HCT116 (cell line): Measurements from ENCODE around the gene INPP1. TPM values are rescaled to one million over a fixed set of nuclear protein-coding genes. Genes with fewer than 3 reads are reported as not detected.

Experiments used
- ATAC-seq: fragments of 200-7000 bp; cut with Tn5 transposase; 2 replicates; pipeline ENCODE4 v1.9.1; 2020; ENCODE audit warnings: mild to moderate bottlenecking, moderate library complexity
- BruUV-seq: library from RNA; stranded (reverse); fragments of 400-500 nt; replicated peaks from 2 replicates; lab custom pipeline; 2021; lab: Mats Ljungman, UMichigan
- CTCF ChIA-PET: fragments of 300-600 bp; sonication (Branson Sonifier 250); formaldehyde crosslinking; loops from one replicate; lab custom pipeline; 2021; ENCODE audit warnings: antibody characterized with exemption; lab: Charles Lee
- POLR2A ChIA-PET: fragments of 300-600, 350-600 bp; sonication (Branson Sonifier 250); formaldehyde crosslinking; loops from one replicate; lab custom pipeline; 2021; ENCODE audit warnings: antibody characterized with exemption; lab: Charles Lee
- RAD21 ChIA-PET, 2 experiments: fragments of 300-600 bp; sonication (Branson Sonifier 250); formaldehyde crosslinking; loops; one replicate each; lab custom pipeline; 2023; ENCODE audit warnings: low total read pairs in 2 of 2; ENCODE audit not compliant: uncharacterized antibody in 2 of 2, unreplicated experiment in 2 of 2, low non-redundant PET in 1 of 2; lab: Charles Lee
- DNase-seq: peaks from one replicate; pipeline ENCODE4 v3.0.0-alpha.2; 2010; ENCODE audit warnings: low read depth, low spot score
- H2AFZ ChIP-seq: fragments of 200-600 bp; shearing (Covaris generic), sonication (generic); 2 replicates; pipeline ENCODE4 v1.6.1; 2017; ENCODE audit warnings: low read depth, mixed run types, mixed read lengths, antibody characterized with exemption, low read length; ENCODE audit not compliant: poor library complexity, severe bottlenecking
- H3K27ac ChIP-seq: 2 replicates; pipeline ENCODE4 v1.5.1; 2012; ENCODE audit warnings: low read depth, low read length
- H3K27me3 ChIP-seq: fragments of 200-600 bp; sonication (generic); 2 replicates; pipeline ENCODE4 v1.6.1; 2016; ENCODE audit warnings: mixed run types, low read length, mixed read lengths; ENCODE audit not compliant: insufficient read depth
- H3K36me3 ChIP-seq, 2 experiments: fragments of 200-500 bp in 1 of 2; fragments of 200-600 bp in 1 of 2; sonication (Bioruptor generic) in 1 of 2; sonication (generic) in 1 of 2; 2 replicates each; pipeline versions ENCODE4 v1.5.1 to v1.6.1; 2014 to 2016; ENCODE audit warnings: low read length in 2 of 2, inconsistent platforms in 1 of 2, mixed read lengths in 1 of 2, mixed run types in 1 of 2; ENCODE audit not compliant: insufficient read depth in 2 of 2, control insufficient read depth in 1 of 2
- H3K4me1 ChIP-seq, 2 experiments: fragments of 200-600 bp in 1 of 2; sonication (generic) in 1 of 2; 2 replicates each; pipeline versions ENCODE4 v1.5.1 to v1.6.1; 2012 to 2017; ENCODE audit warnings: low read length in 2 of 2, inconsistent platforms in 1 of 2, mild to moderate bottlenecking in 1 of 2, mixed read lengths in 1 of 2, mixed run types in 1 of 2, moderate library complexity in 1 of 2; ENCODE audit not compliant: insufficient read depth in 2 of 2, control insufficient read depth in 1 of 2
- H3K4me2 ChIP-seq: fragments of 200-600 bp; sonication (generic); 2 replicates; pipeline ENCODE4 v1.6.1; 2017; ENCODE audit warnings: mixed run types, low read length, mixed read lengths
- H3K4me3 ChIP-seq, 2 experiments: fragments of 200-600 bp in 1 of 2; sonication (generic) in 1 of 2; replicated peaks in 1 of 2; 2 replicates each; pipeline ENCODE4 v1.5.1; 2011 to 2016; ENCODE audit warnings: low read length in 2 of 2, control low read depth in 1 of 2, low read depth in 1 of 2, mild to moderate bottlenecking in 1 of 2, mixed read lengths in 1 of 2, mixed run types in 1 of 2
- H3K79me2 ChIP-seq: fragments of 200-600 bp; sonication (generic); 2 replicates; pipeline ENCODE4 v1.6.1; 2017; ENCODE audit warnings: mild to moderate bottlenecking, mixed run types, low read length, moderate library complexity, mixed read lengths; ENCODE audit not compliant: insufficient read depth
- H3K9ac ChIP-seq: fragments of 200-600 bp; sonication (generic); 2 replicates; pipeline ENCODE4 v1.6.1; 2016; ENCODE audit warnings: low read length, mixed read lengths
- H3K9me2 ChIP-seq: fragments of 200-600 bp; sonication (generic), shearing (Covaris generic); 2 replicates; pipeline ENCODE4 v1.6.1; 2017; ENCODE audit warnings: mixed run types, mild to moderate bottlenecking, moderate library complexity; ENCODE audit not compliant: insufficient read depth
- H3K9me3 ChIP-seq, 2 experiments: fragments of 200-500 bp in 1 of 2; fragments of 200-600 bp in 1 of 2; sonication (Bioruptor generic) in 1 of 2; sonication (generic) in 1 of 2; 2 replicates each; pipeline ENCODE4 v1.6.1; 2014 to 2017; ENCODE audit warnings: low read length in 2 of 2, mixed read lengths in 2 of 2, inconsistent platforms in 1 of 2, low read depth in 1 of 2, mild to moderate bottlenecking in 1 of 2, mixed run types in 1 of 2, moderate library complexity in 1 of 2; ENCODE audit not compliant: control insufficient read depth in 1 of 2, insufficient read depth in 1 of 2
- H4K20me1 ChIP-seq: fragments of 200-600 bp; sonication (generic), shearing (Covaris generic); 2 replicates; pipeline ENCODE4 v1.6.1; 2017; ENCODE audit warnings: mixed run types, mild to moderate bottlenecking, moderate library complexity; ENCODE audit not compliant: insufficient read depth
- ATF3 ChIP-seq: IDR thresholded peaks from 2 replicates; pipeline ENCODE4 v1.6.1; 2012
- CBX3 ChIP-seq: IDR thresholded peaks from 2 replicates; pipeline ENCODE4 v1.6.1; 2012; ENCODE audit warnings: low read depth
- CEBPB ChIP-seq: IDR thresholded peaks from 2 replicates; pipeline ENCODE4 v1.6.1; 2012; ENCODE audit warnings: low read depth
- CTCF ChIP-seq, 3 experiments: fragments of 200-600 bp in 1 of 3; sonication (generic) in 1 of 3; IDR thresholded peaks in 2 of 3; conservative IDR thresholded peaks in 1 of 3; 2 replicates each; pipeline ENCODE4 v1.5.1; 2012 to 2017; ENCODE audit warnings: low read depth in 2 of 3, low read length in 2 of 3, antibody characterized with exemption in 1 of 3, borderline replicate concordance in 1 of 3, control low read depth in 1 of 3, mild to moderate bottlenecking in 1 of 3, mixed read lengths in 1 of 3, mixed run types in 1 of 3, moderate library complexity in 1 of 3; ENCODE audit not compliant: insufficient read depth in 1 of 3
- EZH2phosphoT487 ChIP-seq: fragments of 200-600 bp; IDR thresholded peaks from 2 replicates; pipeline ENCODE4 v1.6.1; 2018; ENCODE audit warnings: antibody characterized with exemption, borderline replicate concordance
- FOSL1 ChIP-seq: IDR thresholded peaks from 2 replicates; pipeline ENCODE4 v1.6.1; 2012; ENCODE audit warnings: low read depth
- JUND ChIP-seq: IDR thresholded peaks from 2 replicates; pipeline ENCODE4 v1.6.1; 2012
- MAX ChIP-seq: IDR thresholded peaks from 2 replicates; pipeline ENCODE4 v1.6.1; 2012
- POLR2A ChIP-seq: IDR thresholded peaks from 2 replicates; pipeline ENCODE4 v1.7.0; 2011; ENCODE audit warnings: borderline replicate concordance; ENCODE audit not compliant: insufficient read depth, insufficient read length; ENCODE audit errors: extremely low read depth
- POLR2AphosphoS5 ChIP-seq: IDR thresholded peaks from 2 replicates; pipeline ENCODE4 v1.6.1; 2011; ENCODE audit warnings: mild to moderate bottlenecking, low read depth, low read length, moderate library complexity
- RAD21 ChIP-seq: IDR thresholded peaks from 2 replicates; pipeline ENCODE4 v1.6.1; 2012; ENCODE audit warnings: low read depth, mild to moderate bottlenecking
- REST ChIP-seq: IDR thresholded peaks from 2 replicates; pipeline ENCODE4 v1.6.1; 2012; ENCODE audit warnings: low read depth
- SIN3A ChIP-seq: IDR thresholded peaks from 2 replicates; pipeline ENCODE4 v1.6.1; 2012; ENCODE audit warnings: low read depth
- SRF ChIP-seq: IDR thresholded peaks from 2 replicates; pipeline ENCODE4 v1.6.1; 2012; ENCODE audit warnings: low read depth
- TCF7L2 ChIP-seq: IDR thresholded peaks from 2 replicates; pipeline ENCODE4 v1.7.0; 2011; ENCODE audit warnings: borderline replicate concordance, inconsistent platforms; ENCODE audit not compliant: insufficient read depth, insufficient read length; ENCODE audit errors: extremely low read depth
- YY1 ChIP-seq: IDR thresholded peaks from 2 replicates; pipeline ENCODE4 v1.6.1; 2011; ENCODE audit warnings: low read length, low read depth, moderate library complexity, mild to moderate bottlenecking; ENCODE audit not compliant: insufficient replicate concordance; ENCODE audit errors: extremely low read depth
- ZFX ChIP-seq: fragments of 450-650 bp; IDR thresholded peaks from 2 replicates; pipeline ENCODE4 v1.6.1; 2017
- intact Hi-C: fragments of 100-400 bp; cut with micrococcal nuclease; formaldehyde crosslinking; loops from 2 replicates; pipeline ENCODE4 v1.10.0; 2022
- total RNA-seq: library from RNA; stranded (reverse); gene quantifications from one replicate; pipeline ENCODE4 v1.2.1, GENCODE V29; 2021; ENCODE audit not compliant: unreplicated experiment

The INPP1 gene
- total RNA-seq, 1 experiment from 2014 or later: 19.6 TPM

GRCh38 chr2:190340369-190340768, 3.0 kb upstream of the INPP1 start:
- H4K20me1 ChIP-seq: no peaks in the 10 kb centered on the region
- H3K4me1 ChIP-seq: peaks cover 19 to 39% of the 10 kb centered on the region in 2 experiments; a peak in 3 of 4 replicates
- H3K9ac ChIP-seq: no peak overlapping the region
- intact Hi-C loops: no loop called here
- CTCF ChIA-PET: interaction anchor here (0.6 to 1.0 kb wide), 2 partner anchors 21 to 313 kb away, joined by 3 read pairs; partner anchors contain the start of gene HIBCH
- POLR2A ChIA-PET: no interaction called here
- H2AFZ ChIP-seq: no peak overlapping the region
- TF ChIP-seq POLR2A (no peak), TCF7L2 (no peak), EZH2phosphoT487 (no peak), ATF3 (no peak), FOSL1 (no peak), ZFX (no peak), RAD21 (no peak), SRF (no peak), YY1 (no peak), SIN3A (no peak), MAX (no peak), JUND (no peak), CTCF (IDR thresholded peaks at IDR 0.05 in 2 of 3, conservative IDR thresholded peaks at IDR 0.05 in 1 of 3; ENCODE audit: borderline replicate concordance in 1 of 3, insufficient read depth in 1 of 3, low read depth in 2 of 3, low read length in 2 of 3) (no peak), POLR2AphosphoS5 (no peak), CEBPB (no peak), REST (no peak), CBX3 (no peak)
- TF ChIP-seq, all 23 proteins: peak for 0
- no peaks in the 10 kb centered on the region for H3K9me2 ChIP-seq
- no peaks in the 10 kb centered on the region for H3K36me3 ChIP-seq
- H3K4me2 ChIP-seq: peak overlapping the region; percentile 48
- H3K79me2 ChIP-seq: peaks cover 12% of the 10 kb centered on the region
- ATAC-seq (peak; percentile 57), DNase-seq (peak; percentile 67)
- no TSS peak for BruUV-seq
- no peaks in the 10 kb centered on the region for H3K27me3 ChIP-seq
- H3K27ac ChIP-seq: no peak overlapping the region
- H3K4me3 ChIP-seq: no peak overlapping the region
- 0 out of 4 replicates have a peak, but pooled peaks cover 0 to 3% of the 10 kb centered on the region in 2 experiments for H3K9me3 ChIP-seq
- RAD21 ChIA-PET: no interaction called here
